ENCODE measurements around the gene DUSP6.

DUSP6 gene

GRCh38 chr12:89373763-89374572 is 21.7 kb upstream of the DUSP6 start:
- no peak for DNase-seq (ENCODE audit: low read depth)
- no peak overlapping the region for H3K4me3 ChIP-seq (ENCODE audit: low read depth, low read length)
- TF ChIP-seq CTCF (IDR thresholded peaks at IDR 0.05; ENCODE audit: insufficient read depth, low read depth, low read length, missing control alignments), result no peak

DNA sequence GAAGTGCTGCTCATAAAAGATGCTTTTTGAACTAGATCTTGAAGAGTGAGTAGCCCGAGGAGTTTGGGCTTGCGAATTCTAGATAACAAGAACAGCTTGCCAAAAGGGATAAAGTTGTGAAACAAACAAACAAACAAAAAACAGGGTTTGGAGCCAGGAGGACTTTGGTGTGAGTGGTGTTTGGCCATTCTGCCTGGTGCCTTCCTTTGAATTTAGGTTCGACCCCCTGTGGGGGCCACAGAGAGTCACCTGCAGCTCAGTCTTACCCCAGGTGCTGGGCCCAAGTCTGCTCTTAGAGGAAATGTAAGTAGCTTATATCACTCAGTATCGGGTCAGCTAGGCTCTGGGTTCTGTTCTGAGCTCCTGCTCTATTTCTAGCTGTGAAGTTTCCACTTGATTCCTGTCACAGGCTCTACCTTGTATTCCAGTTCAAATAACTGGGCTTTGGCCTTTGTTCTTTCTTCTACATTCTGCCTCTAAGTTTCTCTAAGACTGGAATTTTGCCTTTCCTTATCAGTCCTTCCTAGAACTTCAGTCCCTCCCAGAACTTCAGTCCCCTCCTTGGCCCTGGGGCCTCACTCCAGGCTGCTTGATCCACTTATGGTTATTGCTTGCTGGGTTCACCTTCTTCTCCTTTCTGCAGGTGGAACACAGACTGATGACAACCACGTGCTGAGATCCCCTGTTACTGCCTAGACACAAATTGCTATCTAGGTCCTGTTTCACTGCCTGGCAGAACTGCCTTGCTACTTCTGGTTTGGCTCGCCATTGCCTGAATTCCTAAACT is 20.5 kb upstream of the DUSP6 start:
- TF ChIP-seq CTCF (IDR thresholded peaks at IDR 0.05; ENCODE audit: insufficient read depth, low read depth, low read length, missing control alignments), result no peak
- H3K4me3 ChIP-seq (ENCODE audit: low read depth, low read length), result no peak overlapping the region
- no peak for DNase-seq (ENCODE audit: low read depth)

- no peak for DNase-seq (ENCODE audit: low read depth)
- TF ChIP-seq CTCF (IDR thresholded peaks at IDR 0.05; ENCODE audit: insufficient read depth, low read depth, low read length, missing control alignments), result no peak
- H3K4me3 ChIP-seq (ENCODE audit: low read depth, low read length), result no peak overlapping the region
Observed at GRCh38 chr12:89370850-89371249, 18.5 kb upstream of the DUSP6 start.

GRCh38 chr12:89370421-89370831 is 18.1 kb upstream of the DUSP6 start:
- no peak for DNase-seq (ENCODE audit: low read depth)
- no peak overlapping the region for H3K4me3 ChIP-seq (ENCODE audit: low read depth, low read length)
- TF ChIP-seq CTCF (IDR thresholded peaks at IDR 0.05; ENCODE audit: insufficient read depth, low read depth, low read length, missing control alignments), result no peak

DNA sequence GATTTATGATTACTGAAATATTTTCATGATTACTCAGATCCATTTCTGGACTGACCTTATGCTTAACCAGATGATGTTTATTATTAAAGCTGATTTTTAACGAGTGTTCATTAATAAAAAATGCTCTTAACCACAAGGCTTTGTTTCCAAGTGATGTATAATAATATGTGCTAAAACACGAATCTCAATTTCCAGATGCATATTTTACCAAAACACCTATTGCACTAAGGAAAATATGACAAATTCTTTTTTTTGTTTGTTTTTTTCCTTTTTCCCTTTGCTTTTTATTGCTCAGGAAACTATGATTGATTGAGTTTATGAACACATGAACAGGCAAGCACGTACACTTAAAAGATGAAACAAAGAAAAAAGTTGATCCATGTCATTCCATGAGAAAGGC is 16.9 kb upstream of the DUSP6 start:
- DNase-seq (ENCODE audit: low read depth), result no peak
- no peak for TF ChIP-seq CTCF (IDR thresholded peaks at IDR 0.05; ENCODE audit: insufficient read depth, low read depth, low read length, missing control alignments)
- no peak overlapping the region for H3K4me3 ChIP-seq (ENCODE audit: low read depth, low read length)

GRCh38 chr12:89368391-89368790 is 16.1 kb upstream of the DUSP6 start:
- DNase-seq (ENCODE audit: low read depth), result no peak
- no peak for TF ChIP-seq CTCF (IDR thresholded peaks at IDR 0.05; ENCODE audit: insufficient read depth, low read depth, low read length, missing control alignments)
- no peak overlapping the region for H3K4me3 ChIP-seq (ENCODE audit: low read depth, low read length)

All from GM12865 (cell line).